Activated T-helper 1 cell treated with anti-CD3 and anti-CD28 coated beads, Interleukin-12 subunit alpha, Interleukin-12 subunit beta, Interleukin-2, Interleukin-4 antibody, amounts not matched to agents 30 ng/mL and 10 ng/mL and 1 ng/mL, durations not matched to agents 14 hours and 24 hours and 36 hours (primary cell): ENCODE measurements around the gene DPM2. TPM values are rescaled to one million over a fixed set of nuclear protein-coding genes. Genes with fewer than 3 reads are reported as not detected.

ENCODE experiments used
- DNase-seq: peaks from one replicate; pipeline ENCODE4 v3.0.0; 2021; ENCODE audit warnings: low spot score
- H3K27ac Mint-ChIP-seq: one replicate; pipeline ENCODE4 v1.8.0; 2021; ENCODE audit warnings: mild to moderate bottlenecking, mixed read lengths
- H3K27me3 Mint-ChIP-seq: one replicate; pipeline ENCODE4 v1.8.0; 2022; ENCODE audit warnings: mild to moderate bottlenecking, moderate library complexity, mixed read lengths; ENCODE audit not compliant: insufficient read depth
- H3K36me3 Mint-ChIP-seq: one replicate; pipeline ENCODE4 v1.8.0; 2021; ENCODE audit warnings: low read depth, mixed read lengths
- H3K4me1 Mint-ChIP-seq: one replicate; pipeline ENCODE4 v1.8.0; 2021; ENCODE audit warnings: low read depth, mixed read lengths
- H3K4me3 Mint-ChIP-seq: one replicate; pipeline ENCODE4 v1.8.0; 2021; ENCODE audit warnings: mild to moderate bottlenecking, moderate library complexity, mixed read lengths
- H3K9me3 Mint-ChIP-seq: one replicate; pipeline ENCODE4 v1.8.0; 2021; ENCODE audit warnings: mixed read lengths
- intact Hi-C: fragments of 100-400 bp; cut with micrococcal nuclease; formaldehyde crosslinking; loops from one replicate; pipeline ENCODE4 v1.15.1; 2024
- total RNA-seq: library from RNA; stranded (reverse); gene quantifications from 2 replicates; pipeline ENCODE4 v1.2.3, GENCODE V29; 2022

Gene DPM2
- total RNA-seq, result 62.6 and 70.2 TPM in 2 replicates

GRCh38 chr9:127937388-127938297 lies at the start of gene DPM2:
DPM2 (minus strand) TSS chr9:127937854; CDS start chr9:127937820, 34 bp downstream.
- peaks cover 37% of the 10 kb centered on the region for H3K4me1 Mint-ChIP-seq
- peak; percentile 82 for DNase-seq
- peaks cover 27% of the 10 kb centered on the region for H3K36me3 Mint-ChIP-seq
- H3K27ac Mint-ChIP-seq, result peak within 1 kb of the TSS; percentile 91
- no peaks in the 10 kb centered on the region for H3K9me3 Mint-ChIP-seq
- H3K27me3 Mint-ChIP-seq, result peaks cover 2% of the 10 kb centered on the region
- intact Hi-C loops, result loop anchor here (1.0 to 5.0 kb wide), 3 partner anchors 130 to 945 kb away; partner anchors contain the start of genes KYAT1, LRRC8A and NAIF1
- peak within 1 kb of the TSS; percentile 92 for H3K4me3 Mint-ChIP-seq

- Mint-ChIP-seq H3K4me3 (no peak overlapping the region), H3K27ac (no peak overlapping the region), H3K36me3 (no peaks in the 10 kb centered on the region), H3K27me3 (no peaks in the 10 kb centered on the region), H3K9me3 (no peaks in the 10 kb centered on the region), H3K4me1 (peaks cover 12% of the 10 kb centered on the region)
- DNase-seq, result no peak
- intact Hi-C loops, result no loop called here
These were observed 49.5 kb upstream of the DPM2 start for GRCh38 chr9:127987103-127987614.

GRCh38 chr9:127985011-127985410 lies 47.4 kb upstream of the DPM2 start:
- H3K4me3 Mint-ChIP-seq, result no peak overlapping the region
- no peak overlapping the region for H3K27ac Mint-ChIP-seq
- DNase-seq, result no peak
- H3K36me3 Mint-ChIP-seq, result no peaks in the 10 kb centered on the region
- H3K4me1 Mint-ChIP-seq, result peaks cover 17% of the 10 kb centered on the region
- H3K9me3 Mint-ChIP-seq, result no peaks in the 10 kb centered on the region
- no peaks in the 10 kb centered on the region for H3K27me3 Mint-ChIP-seq
- intact Hi-C loops, result no loop called here

DNA sequence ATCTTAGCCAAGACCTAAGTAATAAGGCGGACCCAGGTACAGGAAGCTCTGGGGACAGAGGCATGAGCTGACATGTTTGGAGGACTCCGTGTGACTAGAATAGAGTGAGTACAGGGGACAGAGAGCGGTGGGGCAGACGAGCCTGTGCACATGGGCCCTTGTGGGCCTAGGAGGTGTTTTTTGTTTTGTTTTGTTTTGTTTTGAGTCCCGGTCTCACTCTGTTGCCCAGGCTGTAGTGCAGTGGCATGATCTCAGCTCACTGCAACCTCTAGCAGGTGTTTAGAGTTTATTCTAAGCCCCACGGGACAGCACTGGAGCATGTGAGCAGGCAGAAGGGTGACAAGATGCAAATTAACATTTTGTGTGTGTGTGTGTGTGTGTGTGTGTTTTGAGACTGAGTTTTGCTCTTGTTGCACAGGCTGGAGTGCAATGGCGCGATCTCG lies 46.2 kb upstream of the DPM2 start:
- Mint-ChIP-seq H3K36me3 (no peaks in the 10 kb centered on the region), H3K4me3 (no peak overlapping the region), H3K9me3 (no peaks in the 10 kb centered on the region), H3K4me1 (peaks cover 21% of the 10 kb centered on the region), H3K27me3 (no peaks in the 10 kb centered on the region), H3K27ac (peak overlapping the region; percentile 43)
- DNase-seq, result no peak
- intact Hi-C loops, result no loop called here

DNA sequence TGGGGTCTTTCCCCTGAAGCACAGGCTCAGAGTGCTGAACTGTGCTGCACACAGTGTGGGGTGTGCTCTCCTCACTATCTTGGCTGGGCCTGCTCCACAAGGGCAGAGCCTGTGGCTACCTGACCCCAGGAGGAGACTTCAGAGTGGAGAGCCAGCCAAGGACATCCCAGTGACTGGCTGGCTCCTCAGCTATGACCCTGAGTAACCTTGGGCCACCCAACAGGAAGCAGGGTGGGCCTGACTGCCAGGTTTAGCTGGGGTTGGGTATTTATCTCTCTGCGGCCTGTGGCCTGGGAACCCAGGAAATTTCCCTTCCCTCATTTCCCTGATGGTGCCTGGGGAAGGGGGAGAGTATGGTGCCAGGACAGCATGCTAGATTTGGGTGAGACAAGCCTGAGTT lies 45.3 kb upstream of the DPM2 start:
- H3K27ac Mint-ChIP-seq, result no peak overlapping the region
- H3K36me3 Mint-ChIP-seq, result peaks cover under 1% of the 10 kb centered on the region
- H3K4me1 Mint-ChIP-seq, result peaks cover 28% of the 10 kb centered on the region
- intact Hi-C loops, result no loop called here
- no peaks in the 10 kb centered on the region for H3K27me3 Mint-ChIP-seq
- no peak for DNase-seq
- H3K4me3 Mint-ChIP-seq, result no peak overlapping the region
- no peaks in the 10 kb centered on the region for H3K9me3 Mint-ChIP-seq

GRCh38 chr9:127981559-127982121 lies 44.0 kb upstream of the DPM2 start:
- H3K27ac Mint-ChIP-seq, result peak overlapping the region; percentile 84
- peak overlapping the region; percentile 88 for H3K4me3 Mint-ChIP-seq
- H3K4me1 Mint-ChIP-seq, result peaks cover 41% of the 10 kb centered on the region
- DNase-seq, result no peak
- H3K9me3 Mint-ChIP-seq, result no peaks in the 10 kb centered on the region
- H3K27me3 Mint-ChIP-seq, result no peaks in the 10 kb centered on the region
- H3K36me3 Mint-ChIP-seq, result peaks cover 4% of the 10 kb centered on the region
- intact Hi-C loops, result loop anchor here (1.0 to 2.0 kb wide), 5 partner anchors 11 to 86 kb away; partner anchors contain the start of gene NAIF1

- intact Hi-C loops, result loop anchor here (1.0 to 2.0 kb wide), 5 partner anchors 11 to 86 kb away; partner anchors contain the start of gene NAIF1
- DNase-seq, result peak; percentile 98
- peaks cover 4% of the 10 kb centered on the region for H3K36me3 Mint-ChIP-seq
- peak within 1 kb of the TSS; percentile 93 for H3K4me3 Mint-ChIP-seq
- H3K4me1 Mint-ChIP-seq, result peaks cover 48% of the 10 kb centered on the region
- H3K27me3 Mint-ChIP-seq, result no peaks in the 10 kb centered on the region
- peak within 1 kb of the TSS; percentile 84 for H3K27ac Mint-ChIP-seq
- no peaks in the 10 kb centered on the region for H3K9me3 Mint-ChIP-seq
These were observed 43.3 kb upstream of the DPM2 start, which contains the start of gene EEIG1 for GRCh38 chr9:127980706-127981558. EEIG1 (minus strand) TSS chr9:127980989; CDS start chr9:127980137, 852 bp downstream.

DNA sequence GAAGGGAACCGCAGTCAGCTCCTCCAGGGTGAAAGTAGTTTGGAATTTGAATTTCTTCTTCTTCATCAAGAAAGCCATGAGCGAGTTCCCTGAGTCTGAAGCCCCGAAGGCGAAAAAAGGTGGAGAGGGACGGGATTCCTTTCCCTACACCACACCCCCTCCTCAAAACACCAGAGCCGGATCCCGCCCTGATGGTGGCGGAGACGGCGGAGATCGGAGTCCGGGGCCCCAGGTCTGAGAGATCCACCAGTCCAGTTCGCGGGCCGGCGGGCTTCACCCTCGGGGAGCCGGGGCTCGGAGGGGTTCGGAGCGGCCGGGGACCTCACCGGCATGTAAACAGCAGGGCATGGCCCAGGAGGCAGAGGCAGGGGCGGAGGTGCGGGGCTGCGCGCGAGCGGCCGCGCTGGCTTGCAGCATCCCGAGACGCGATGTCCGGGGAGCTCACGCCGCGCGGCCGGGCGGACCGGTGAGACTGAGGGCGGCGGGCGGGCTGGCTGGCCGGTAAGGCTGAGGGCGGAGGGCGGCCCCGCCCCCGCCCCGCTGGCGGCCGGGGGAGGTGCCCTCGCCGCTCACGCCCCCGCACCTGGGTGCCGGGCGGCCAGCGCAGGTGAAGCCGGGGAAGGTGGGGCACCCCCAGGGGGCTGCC lies 42.5 kb upstream of the DPM2 start:
- Mint-ChIP-seq H3K9me3 (no peaks in the 10 kb centered on the region), H3K27me3 (no peaks in the 10 kb centered on the region), H3K4me3 (peak overlapping the region; percentile 93), H3K27ac (peak overlapping the region; percentile 81), H3K4me1 (peaks cover 55% of the 10 kb centered on the region), H3K36me3 (peaks cover 6% of the 10 kb centered on the region)
- peak; percentile 56 for DNase-seq
- intact Hi-C loops, result loop anchor here (2.0 kb wide), 1 partner anchor 37 kb away; no protein-coding TSS in a partner anchor

- Mint-ChIP-seq H3K36me3 (peaks cover 7% of the 10 kb centered on the region), H3K9me3 (no peaks in the 10 kb centered on the region), H3K27me3 (no peaks in the 10 kb centered on the region), H3K27ac (peak overlapping the region; percentile 81), H3K4me1 (peaks cover 59% of the 10 kb centered on the region), H3K4me3 (peak overlapping the region; percentile 93)
- intact Hi-C loops, result loop anchor here (2.0 kb wide), 1 partner anchor 37 kb away; no protein-coding TSS in a partner anchor
- no peak for DNase-seq
These were observed 41.8 kb upstream of the DPM2 start for GRCh38 chr9:127979333-127980059.

DNA sequence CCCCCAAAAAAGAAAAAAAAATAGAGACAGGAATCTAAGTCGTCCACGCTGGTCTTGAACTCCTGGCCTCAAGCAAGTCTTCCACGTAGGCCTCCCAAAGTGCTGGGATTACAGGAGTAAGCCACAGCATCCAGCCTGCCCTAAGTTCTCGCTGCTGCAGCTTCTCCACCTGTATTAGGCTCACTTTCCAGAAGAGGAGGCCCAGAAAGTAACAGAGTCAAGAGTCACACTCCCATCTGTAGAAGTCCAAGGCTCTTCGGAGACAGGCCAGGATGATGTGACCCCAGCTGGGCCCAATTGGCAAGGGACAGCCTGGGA lies 41.3 kb upstream of the DPM2 start:
- intact Hi-C loops, result no loop called here
- Mint-ChIP-seq H3K4me3 (peak overlapping the region; percentile 93), H3K9me3 (no peaks in the 10 kb centered on the region), H3K27ac (peak overlapping the region; percentile 81), H3K4me1 (peaks cover 63% of the 10 kb centered on the region), H3K36me3 (peaks cover 11% of the 10 kb centered on the region), H3K27me3 (no peaks in the 10 kb centered on the region)
- no peak for DNase-seq

DNA sequence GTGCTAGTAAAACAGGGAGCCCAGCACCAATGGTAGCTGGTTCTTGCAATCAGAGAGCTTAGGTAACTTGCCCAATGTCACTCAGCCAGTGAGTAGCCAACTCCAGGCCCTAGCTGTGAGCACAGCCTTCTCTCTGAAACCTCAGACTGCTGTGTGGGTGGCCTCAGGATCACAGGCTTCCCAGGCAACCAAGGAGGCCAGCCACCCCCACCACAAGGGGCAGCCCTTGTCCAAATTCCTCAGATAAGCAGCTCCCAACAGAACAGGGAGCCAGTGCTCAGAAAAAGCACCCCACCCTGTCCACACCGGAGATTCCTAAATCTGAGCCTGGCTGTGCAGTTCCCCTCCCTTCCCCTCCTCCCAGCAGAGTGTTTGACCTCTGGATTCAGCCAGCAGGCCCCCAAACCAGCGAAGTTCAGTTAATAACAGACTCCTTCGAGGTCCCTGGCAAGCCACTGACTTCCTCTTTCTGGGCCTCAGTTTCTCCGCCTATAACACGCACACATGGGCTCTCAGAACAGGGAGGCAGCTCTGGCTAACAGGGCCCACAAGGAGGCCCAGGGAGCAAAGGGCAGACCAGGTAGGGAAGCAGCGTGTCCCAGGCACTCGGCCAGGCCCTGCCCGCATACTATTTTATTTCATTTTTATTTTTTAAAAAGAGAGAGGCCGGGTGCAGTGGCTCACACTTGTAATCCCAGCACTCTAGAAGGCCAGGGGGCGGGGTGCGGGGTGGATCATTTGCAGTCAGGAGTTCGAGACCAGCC lies 40.4 kb upstream of the DPM2 start:
- intact Hi-C loops, result no loop called here
- DNase-seq, result no peak
- H3K9me3 Mint-ChIP-seq, result no peaks in the 10 kb centered on the region
- peaks cover 12% of the 10 kb centered on the region for H3K36me3 Mint-ChIP-seq
- peak overlapping the region; percentile 93 for H3K4me3 Mint-ChIP-seq
- H3K4me1 Mint-ChIP-seq, result peaks cover 63% of the 10 kb centered on the region
- H3K27ac Mint-ChIP-seq, result peak overlapping the region; percentile 79
- H3K27me3 Mint-ChIP-seq, result no peaks in the 10 kb centered on the region
